ENCODE results near the gene PRKN.
"Not testable (repeated sequence)": the region's sequence is repeated elsewhere in the genome, so short reads cannot be mapped to it uniquely, and the experiment has no call there.

DNA sequence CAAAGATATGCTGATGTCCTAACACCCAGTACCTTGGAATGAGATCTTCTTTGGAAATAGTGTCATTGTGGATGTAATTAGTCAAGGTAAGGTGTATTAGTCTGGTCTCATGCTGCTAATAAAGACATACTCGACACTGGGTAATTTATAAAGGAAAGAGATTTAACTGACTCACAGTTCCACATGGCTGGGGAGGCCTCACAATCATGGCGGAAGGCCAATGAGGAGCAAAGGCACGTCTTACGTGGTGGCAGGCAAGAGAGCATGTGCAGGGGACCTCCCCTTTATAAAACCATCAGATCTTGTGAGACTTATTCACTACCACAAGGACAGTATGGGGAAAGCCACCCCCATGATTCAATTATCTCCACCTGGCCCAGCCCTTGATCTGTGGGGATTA, 1231.3 kb downstream of the PRKN start:
- TF ChIP-seq, protein P1, sequence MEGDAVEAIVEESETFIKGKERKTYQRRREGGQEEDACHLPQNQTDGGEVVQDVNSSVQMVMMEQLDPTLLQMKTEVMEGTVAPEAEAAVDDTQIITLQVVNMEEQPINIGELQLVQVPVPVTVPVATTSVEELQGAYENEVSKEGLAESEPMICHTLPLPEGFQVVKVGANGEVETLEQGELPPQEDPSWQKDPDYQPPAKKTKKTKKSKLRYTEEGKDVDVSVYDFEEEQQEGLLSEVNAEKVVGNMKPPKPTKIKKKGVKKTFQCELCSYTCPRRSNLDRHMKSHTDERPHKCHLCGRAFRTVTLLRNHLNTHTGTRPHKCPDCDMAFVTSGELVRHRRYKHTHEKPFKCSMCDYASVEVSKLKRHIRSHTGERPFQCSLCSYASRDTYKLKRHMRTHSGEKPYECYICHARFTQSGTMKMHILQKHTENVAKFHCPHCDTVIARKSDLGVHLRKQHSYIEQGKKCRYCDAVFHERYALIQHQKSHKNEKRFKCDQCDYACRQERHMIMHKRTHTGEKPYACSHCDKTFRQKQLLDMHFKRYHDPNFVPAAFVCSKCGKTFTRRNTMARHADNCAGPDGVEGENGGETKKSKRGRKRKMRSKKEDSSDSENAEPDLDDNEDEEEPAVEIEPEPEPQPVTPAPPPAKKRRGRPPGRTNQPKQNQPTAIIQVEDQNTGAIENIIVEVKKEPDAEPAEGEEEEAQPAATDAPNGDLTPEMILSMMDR (IDR thresholded peaks at IDR 0.05) = not testable (repeated sequence)
- not testable (repeated sequence) for TF ChIP-seq POLR2AphosphoS5, POLR2A (IDR thresholded peaks at IDR 0.05)
